Myocyte (in vitro differentiated cells): ENCODE measurements around the gene HDDC2. TPM values are rescaled to one million over a fixed set of nuclear protein-coding genes. Genes with fewer than 3 reads are reported as not detected.

Experiments
- DNase-seq: peaks from one replicate; pipeline ENCODE4 v3.0.0-alpha.2; 2012; ENCODE audit warnings: low read depth
- total RNA-seq: library from RNA; depleted of rRNA; stranded (reverse); fragments of >200 nt; gene quantifications from 2 replicates; pipeline ENCODE4 v1.2.3, GENCODE V29; 2014

HDDC2 gene
- total RNA-seq, 1 donor from 2014 or later = 66.5 TPM

DNA sequence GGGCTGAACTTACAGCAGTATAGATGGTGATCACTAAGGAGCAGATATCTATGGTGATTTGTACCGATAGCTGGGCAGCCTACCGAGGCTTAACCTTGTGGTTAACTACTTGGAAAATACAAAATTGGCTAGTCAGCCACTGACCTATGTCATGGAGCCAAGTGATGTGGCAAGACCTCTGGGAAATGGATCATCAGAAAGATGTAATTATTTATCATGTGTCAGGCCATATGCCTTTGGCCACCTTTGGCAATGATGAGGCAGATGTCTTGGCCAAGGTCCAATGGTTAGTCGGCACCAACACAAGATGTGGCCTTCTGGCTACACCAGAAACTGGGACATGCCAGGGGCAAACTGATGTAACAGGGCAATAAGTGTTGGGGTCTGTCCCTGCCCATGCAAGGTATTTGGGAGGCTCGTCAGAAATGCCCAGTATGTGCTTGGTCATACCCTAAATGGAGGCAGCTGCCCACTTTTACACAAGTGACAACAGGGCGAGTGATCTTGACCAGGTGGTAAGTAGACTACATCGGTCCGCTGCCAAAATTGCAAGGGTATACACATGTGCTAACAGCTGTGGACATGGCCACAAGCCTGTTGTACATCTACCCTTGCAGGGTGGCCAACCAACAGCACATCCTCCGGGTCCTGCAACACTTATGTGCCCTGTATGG lies 30.1 kb downstream of the HDDC2 start:
- DNase-seq = peak; percentile 73

DNA sequence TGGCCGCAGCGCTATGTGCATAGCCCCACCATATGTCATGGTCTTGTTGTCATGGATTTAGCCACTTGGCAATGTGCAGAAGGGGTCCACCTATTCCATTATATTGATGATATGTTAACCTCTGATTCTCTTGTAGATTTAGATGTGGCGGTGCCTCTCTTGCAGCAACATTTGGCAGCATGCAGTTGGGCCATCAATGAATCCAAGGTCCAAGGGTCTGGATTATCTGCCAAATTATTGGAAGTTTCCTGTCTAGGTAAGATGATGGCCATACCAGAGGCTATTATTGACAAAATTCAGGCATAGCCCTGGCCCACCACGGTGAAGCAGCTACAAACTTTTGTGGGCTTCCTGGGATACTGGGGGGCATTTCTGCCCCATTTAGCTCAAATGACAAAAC lies 31.4 kb downstream of the HDDC2 start:
- DNase-seq = no peak

DNA sequence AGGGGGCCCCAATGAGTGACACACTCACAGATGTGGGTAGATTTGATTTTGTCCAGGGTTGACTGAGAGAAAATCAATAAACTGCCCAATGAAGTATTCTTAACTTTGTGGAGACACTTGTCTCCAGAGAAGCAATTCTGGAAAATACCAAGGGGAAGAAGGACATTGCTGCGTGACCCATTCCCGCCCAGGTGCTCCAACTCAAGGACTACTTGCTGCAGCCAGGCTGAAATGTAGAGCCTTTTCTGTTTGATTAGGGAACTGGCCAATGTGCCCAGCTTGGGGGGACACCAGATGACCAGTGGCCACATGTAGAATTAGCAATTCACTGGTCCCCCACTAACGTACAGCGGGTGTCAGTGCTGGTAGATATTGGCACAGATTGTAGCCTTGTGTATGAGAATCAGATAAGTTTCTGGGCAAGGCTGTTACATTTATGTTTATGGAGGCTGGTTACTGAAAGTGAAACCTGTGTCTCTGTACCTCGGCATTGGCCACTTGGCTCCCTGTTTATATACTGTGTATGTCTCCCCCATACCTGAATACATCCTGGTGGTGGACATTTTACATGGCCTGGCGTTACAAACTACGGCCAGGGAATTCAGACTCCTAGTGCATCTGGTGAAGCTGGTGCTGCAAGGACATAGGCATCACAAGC lies 32.3 kb downstream of the HDDC2 start:
- DNase-seq = no peak

DNA sequence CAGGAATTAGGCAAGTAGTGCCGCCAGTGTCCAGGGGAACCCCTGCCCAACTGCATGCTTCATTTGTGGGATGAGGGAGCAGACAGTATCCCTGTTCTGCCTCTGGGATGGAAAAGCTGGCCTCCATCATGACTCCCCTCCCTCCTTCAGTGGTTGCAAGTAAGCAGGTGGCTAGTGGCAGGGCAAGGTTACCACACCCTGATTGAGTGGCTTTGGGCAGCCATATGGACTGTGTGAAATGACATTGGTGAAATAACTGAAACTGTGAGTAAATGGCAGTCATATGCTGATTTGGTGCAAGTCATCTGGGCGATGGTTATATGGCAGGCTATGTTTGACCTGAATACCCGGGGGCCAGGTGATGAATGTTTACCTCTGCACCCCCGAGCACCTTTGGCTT lies 33.0 kb downstream of the HDDC2 start:
- peak; percentile 54 for DNase-seq

DNA sequence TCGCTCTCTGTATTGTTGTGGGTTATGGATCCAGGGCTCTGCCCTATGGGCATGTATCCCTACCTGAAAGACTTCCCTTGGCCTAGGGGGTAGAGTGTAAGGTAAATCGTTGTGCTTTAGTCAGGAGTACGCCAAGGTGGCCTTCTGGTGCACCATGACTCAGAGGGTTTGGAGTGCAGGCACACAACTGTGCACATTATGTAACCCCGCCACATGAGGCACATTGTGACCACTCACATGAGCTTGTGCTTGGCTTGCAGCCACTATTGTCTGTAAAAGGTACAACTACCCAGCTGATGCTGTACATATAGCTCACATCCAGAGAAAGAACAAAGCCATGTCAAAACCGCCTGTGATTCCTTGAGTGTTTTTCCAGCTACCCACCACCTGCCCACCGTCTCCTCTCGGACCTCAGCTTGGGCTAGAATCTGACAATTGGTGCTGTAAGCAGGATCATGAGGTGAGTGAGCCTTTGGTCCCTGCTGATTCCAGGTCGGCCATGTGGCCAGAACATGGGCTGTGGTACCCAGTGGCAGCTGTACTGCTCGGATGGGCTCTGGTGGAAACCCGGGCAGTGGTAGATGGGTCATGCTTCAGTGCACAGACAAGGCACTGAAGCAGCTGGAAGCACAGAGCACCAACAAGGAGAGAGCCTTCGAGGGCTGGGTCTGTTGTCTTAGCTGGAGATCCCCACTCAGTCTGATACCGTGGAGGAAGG lies 33.8 kb downstream of the HDDC2 start:
- peak; percentile 45 for DNase-seq

DNA sequence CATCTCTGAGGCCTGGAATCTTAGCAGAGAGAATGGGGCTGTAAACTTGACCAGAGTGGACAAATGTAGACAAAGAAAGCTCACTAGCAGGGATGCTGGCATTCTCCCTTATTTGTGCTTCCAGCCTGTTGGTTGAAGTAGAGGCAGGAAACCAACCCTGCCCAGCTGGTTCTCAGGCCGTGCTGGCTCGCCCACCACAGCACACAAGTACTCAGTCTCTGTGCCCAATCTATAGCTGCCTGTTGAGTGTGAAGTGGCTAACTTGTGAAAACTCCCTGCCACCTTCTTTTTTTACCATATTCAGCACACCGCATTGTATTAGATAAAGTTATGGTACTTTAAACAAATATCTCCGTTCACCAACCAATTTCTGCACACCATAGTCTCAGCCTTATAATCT lies 37.3 kb downstream of the HDDC2 start:
- no peak for DNase-seq

DNA sequence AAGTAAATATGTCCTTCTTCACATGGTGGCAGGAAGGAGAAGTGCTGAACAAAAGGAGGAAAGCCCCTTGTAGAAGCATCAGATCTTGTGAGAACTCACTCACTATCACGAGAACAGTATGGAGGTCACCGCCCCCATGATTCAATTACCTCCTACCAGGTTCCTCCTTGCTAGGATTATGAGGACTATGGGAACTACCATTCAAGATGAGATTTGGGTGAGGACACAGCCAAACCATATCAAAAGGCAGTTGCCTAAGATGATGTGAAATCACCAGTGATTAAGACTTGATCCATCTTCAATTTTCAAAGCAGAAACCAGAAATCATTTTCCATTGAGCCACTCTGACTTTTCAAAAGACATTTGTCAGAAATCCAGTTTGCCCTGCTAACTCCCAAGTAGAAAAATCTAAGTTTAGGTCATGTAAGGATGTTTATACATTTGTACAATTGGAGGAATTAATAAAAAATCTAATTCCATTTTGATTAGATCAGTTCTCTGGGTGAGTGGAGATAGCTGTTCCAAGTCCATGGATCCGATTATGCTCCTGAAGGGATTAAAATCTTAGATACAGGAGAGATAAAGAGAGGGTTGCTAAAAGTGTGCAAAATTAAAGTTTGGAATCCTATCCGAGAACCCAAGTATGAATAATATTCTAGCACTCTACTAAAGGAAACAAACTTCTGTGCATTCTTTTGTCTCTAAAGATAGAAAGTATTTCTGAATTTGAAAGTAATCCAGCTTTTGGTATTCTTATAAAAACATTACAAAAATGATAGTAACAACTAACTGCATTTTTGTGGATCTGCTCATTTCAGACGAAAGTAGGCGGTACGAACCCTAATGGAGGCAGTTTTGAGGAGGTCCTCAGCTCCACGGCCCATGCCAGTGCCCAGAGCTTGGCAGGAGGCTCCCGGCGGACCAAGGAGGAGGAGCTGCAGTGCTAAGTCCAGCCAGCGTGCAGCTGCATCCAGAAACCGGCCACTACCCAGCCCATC lies 39.5 kb downstream of the HDDC2 start:
- no peak for DNase-seq

DNA sequence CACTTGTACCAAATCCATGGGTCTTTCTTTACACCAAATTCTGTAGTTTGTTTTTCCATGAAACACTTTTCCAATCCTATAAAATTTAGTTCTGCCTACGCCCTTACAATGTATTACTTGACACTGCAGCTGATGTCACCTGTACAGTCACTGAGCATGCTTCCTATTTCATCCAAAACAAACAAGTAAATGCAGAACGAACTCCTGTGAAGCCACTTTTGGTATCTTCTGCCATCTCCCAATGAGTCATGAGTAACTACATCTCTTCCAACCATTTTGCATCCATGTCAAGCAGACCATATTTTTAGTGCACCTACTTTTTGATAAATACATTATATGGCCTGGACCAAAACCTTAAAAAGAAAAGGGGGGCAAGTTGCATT lies 42.4 kb downstream of the HDDC2 start:
- DNase-seq = no peak

DNA sequence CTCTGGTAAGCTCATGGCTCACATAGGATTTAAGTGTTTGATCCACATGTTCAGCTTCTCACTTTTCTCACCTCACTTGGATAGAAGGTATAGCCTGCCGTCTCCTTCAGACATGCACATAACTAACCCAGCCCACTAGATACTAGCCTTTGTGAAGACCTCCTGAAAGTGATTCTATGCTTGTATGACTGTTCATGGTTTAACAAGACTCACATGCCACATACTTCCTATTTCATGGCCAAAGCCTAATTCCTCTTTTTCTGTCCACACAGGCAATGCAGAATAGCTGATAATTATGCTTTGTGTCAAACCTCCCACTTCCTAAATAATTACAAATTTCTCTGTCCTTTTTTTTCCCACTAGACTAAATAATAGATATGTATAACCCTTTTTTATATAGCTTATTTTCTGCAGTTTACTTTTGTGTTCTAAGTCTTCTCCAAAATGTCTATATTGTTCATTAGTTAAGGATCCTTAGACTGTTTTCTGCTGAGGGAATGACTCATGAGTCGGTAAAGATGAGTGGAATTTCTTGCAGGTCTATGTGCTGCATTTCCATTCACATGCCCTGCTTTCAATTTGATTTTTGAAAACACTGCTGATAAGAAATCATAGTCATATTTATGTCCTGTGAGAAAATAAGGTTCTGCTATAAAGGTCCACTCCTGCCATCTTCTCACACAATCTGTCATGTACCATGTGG lies 43.0 kb downstream of the HDDC2 start:
- no peak for DNase-seq

DNA sequence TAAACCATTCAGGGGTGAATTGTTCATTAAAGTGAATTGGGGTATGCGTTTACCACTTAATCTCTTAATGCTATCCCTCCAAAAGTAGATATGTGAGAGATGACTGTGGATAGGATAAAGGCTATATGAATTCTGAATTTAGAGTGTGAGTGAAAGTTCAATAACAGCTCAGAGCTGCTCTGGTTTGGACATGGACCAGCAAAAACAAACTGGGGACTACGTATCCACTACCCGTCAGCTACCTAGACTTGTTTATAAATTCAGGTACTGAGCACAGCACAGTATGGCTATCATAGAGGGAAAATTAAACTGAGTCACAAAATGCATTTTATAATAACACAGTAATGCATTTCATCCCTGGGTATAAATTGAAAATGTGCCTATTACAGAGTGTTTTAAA lies 44.4 kb downstream of the HDDC2 start:
- DNase-seq = no peak

DNA sequence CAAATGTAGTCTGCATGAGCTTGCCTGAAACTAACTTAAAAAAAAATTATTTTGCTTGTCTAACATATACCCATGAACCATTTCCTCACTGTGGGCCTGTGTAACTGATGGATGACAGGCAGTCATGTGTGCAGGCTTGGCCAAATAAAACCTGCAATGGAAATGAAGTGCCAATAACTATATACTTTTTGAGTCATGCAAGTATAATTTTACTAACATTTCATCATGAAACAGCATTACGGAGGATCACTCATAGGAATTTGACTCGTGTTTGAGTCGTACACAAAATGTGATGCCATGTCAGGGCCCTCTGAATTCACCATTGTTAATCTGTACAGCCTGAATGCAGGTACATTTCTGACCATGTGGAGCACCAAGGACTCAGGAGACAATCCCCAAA lies 46.6 kb downstream of the HDDC2 start:
- DNase-seq = no peak

DNA sequence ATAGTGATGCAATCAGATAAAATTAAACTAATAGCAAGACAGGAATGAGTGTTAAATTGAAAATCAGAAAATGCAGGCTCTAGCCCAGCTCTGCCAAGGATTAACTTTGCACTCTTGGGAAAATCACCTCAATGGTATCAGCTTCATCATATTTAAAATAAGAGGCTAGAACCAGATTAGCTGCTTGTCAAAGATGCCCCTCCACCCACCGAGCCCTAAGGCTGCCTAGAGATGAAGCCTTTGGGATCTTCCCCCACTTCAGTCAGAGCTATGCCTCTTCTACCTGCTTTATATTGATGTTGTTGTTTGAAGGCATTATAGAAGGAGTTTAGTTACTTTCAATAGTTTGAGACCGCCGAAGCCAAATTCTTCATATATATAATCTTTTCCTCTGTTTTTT lies 47.4 kb downstream of the HDDC2 start:
- DNase-seq = no peak

DNA sequence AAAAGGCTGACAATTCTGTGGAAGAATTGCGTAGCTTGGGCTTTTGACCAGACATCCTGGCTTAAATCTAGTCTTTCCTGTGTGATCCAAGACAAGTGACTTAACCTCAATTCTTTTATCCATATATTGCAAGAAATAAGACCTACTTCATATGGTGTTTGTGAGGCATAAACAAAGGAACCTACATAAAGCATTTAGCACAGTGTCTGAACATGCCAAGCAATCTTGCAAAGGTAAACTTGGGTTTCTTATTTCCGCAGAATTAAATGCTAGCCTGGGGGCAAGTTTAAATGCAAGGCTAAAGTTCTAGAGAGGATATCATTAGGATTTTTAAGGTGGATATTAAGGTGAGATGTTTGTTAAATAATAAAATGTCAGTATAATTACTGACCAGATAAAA lies 47.9 kb downstream of the HDDC2 start:
- no peak for DNase-seq

DNA sequence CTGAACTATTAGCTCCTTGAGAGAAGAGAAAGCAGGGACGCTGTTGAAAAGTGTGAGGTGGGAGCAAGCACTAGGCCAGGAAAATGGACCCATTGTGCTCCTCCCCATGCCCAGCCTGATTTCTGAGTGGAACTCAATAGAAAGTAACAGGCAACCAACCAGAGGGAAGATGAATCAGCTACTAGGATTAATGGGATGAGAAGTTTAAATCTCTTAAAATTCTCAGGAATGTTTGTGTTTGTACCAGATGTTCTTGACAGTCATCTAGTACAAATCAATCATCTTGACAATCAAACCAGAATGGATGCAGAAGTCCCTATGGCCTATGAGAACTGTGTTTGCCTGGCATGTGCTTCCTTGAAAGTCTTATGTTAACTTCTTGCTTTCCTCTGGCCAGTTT lies 48.9 kb downstream of the HDDC2 start:
- peak; percentile 62 for DNase-seq

DNA sequence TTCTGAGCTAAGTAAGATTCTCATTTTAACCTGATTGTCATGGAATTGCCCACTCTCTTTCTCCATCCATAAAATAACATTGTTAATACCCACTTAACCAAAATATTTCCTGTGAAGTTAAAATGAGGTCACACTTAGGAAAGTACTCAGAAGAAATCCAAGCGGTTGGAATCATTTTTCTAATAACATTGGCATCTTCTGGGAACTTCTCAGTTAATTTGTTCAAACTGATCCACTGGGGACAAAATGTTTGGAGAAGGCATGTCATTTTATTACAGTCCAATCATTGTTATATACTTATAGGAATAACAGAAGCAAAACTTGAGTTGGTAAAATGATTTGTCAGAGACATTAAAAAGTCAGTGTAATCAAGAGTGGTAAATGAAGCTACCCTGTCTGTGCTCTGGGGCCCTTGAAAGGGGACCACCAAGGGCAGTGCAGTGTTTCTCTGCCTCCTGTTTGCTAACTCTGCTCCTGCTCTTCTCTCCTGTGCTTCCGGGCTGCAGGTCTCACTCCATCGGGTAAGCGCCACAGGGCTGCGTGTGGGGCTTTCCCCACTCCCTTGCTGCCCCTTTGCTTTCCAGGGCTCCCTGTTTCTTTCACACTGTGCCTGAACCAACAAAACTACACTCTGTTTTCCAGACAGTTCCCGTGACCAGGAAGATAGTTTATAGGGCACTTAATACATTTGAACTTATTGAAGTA lies 50.1 kb downstream of the HDDC2 start:
- DNase-seq = no peak

DNA sequence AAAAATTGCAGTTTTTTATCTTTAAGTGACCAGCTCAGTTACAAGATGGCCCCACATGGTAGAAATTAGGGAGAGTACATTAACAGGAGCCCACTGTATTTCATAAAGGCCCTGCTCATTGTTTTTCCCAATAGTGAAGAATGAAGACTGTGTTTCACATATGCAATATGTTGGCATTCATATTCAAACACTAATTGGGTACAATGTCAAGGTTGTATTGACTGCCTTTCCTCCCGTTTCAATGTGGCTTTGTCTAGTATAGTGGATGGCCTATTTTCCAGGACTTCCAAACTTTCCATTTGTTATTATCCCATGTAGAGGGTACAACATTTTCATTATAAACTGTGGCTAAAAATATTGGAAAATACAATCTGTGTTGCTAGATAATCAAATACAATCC lies 51.3 kb downstream of the HDDC2 start:
- no peak for DNase-seq

DNA sequence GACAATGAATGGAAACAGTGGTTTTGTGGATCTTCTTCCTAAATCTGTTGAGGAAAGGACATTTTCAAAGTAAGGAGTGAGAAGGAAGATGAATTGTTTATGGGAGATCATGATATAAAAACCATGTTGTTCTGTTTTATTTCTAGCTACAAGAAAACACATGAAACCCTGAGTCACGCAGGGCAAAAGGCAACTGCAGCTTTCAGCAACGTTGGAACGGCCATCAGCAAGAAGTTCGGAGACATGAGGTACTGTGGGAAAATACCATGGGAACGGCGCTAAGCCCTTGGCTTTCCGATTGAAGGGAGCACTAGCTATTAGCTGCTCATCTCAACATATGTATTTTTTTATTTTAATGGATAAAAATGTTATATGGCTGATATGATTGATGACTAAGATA lies 53.6 kb downstream of the HDDC2 start:
- DNase-seq = no peak

DNA sequence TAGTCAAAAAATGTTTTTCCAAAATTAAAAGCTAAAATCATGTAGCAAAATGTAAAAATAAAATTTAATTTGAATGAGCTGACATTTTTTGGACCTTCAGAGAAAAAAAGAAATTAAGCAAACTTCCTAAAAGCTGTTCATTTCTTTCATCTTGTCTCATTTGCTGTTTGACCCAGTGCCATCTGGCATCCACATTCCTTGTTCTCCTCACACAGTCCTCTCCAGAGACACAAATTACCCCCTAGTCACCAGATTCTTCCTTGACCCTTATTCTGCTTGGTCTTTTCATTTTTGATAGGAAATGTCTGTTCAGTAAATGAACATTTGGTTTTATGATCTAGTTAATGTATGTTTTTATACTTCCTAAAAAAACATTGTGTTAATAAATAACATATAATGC lies 55.2 kb downstream of the HDDC2 start:
- no peak for DNase-seq

DNA sequence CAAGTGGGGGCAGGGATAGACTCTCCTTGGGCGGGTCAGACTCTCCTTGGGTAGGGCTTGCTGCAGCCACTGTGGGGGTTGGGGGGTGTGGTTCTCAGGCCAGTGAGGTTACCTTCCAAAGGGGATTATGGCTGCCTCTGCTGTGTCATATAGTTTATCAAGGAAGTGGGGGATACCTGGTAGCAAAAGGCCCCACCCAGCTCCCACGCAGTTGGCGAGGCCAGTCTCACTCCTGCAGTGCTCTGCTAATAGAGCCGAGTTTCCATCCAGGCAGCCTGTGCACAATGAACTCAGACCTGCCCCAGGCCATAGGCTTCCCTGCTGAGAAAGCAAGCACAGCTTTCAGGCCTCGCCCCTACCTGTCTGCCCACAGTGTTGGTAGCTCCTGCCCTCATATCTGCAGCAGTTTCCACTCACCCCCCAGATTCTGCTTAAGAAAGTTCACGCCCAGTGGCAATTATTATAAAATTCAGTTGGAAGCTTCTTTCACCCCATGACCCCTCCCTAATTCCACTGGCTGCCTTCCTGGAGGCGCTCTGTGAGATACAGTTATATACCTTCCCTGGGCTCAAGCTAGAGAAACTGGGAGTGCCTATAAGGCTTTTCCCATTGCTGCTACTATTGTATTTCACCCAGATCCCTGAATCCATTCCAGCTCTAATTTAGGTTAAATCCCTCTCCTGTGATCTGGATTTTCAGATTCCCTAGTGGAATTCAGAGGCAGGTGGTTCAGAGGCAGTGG lies 56.1 kb downstream of the HDDC2 start:
- no peak for DNase-seq
